ENCODE results near the gene C17orf58. TPM values are rescaled to one million over a fixed set of nuclear protein-coding genes. Genes with fewer than 3 reads are reported as not detected.
"Not testable (repeated sequence)": the region's sequence is repeated elsewhere in the genome, so short reads cannot be mapped to it uniquely, and the experiment has no call there.

C17orf58 gene
- polyA plus RNA-seq, 1 of the 3 experiments (the other 2 are of a cell fraction), result 21.2 TPM

GRCh38 chr17:68029512-68030215 lies 33.4 kb upstream of the C17orf58 start:
- Histone ChIP-seq H3K9me3 (no peaks in the 10 kb centered on the region), H2AFZ (ENCODE audit: low read depth) (no peak overlapping the region), H3K4me1 (ENCODE audit: control insufficient read depth in 1 of 2, insufficient read depth in 2 of 2, low read depth in 1 of 2, low read length in 1 of 2) (peaks cover under 1 to 5% of the 10 kb centered on the region in 2 experiments; a peak in 3 of 4 replicates), H3K4me2 (no peak overlapping the region), H3K9me2 (no peaks in the 10 kb centered on the region), H3K27ac (ENCODE audit: low read depth in 2 of 2, low read length in 1 of 2) (no peak overlapping the region), H3K4me3 (ENCODE audit: low read depth in 2 of 2, low read length in 1 of 2) (no peak overlapping the region), H3K36me3 (replicated peaks in 1 of 2; ENCODE audit: control insufficient read depth in 1 of 2, insufficient read depth in 2 of 2, low read length in 1 of 2) (no peaks in the 10 kb centered on the region), H3F3A (replicated peaks; ENCODE audit: insufficient read depth) (no peaks in the 10 kb centered on the region), H4K20me1 (ENCODE audit: insufficient read depth) (no peaks in the 10 kb centered on the region), H3K27me3 (ENCODE audit: insufficient read depth) (no peaks in the 10 kb centered on the region), H3K79me2 (ENCODE audit: insufficient read depth) (no peaks in the 10 kb centered on the region), H3K9ac (no peak overlapping the region)
- ChIA-PET POLR2A (no interaction called here), CTCF (interaction anchor here (0.7 to 1.3 kb wide), 3 partner anchors 18 to 229 kb away, joined by 3 to 4 read pairs (median 3); no protein-coding TSS in a partner anchor)
- 66% methylated on average over 8 of the region's 8 CpGs for WGBS (ENCODE audit: low lambda C conversion rate)
- no peak for TF ChIP-seq REST (IDR thresholded peaks at IDR 0.05; ENCODE audit: low read depth, low read length)
- TF ChIP-seq FOXJ3 (CRISPR knock-in tag; IDR thresholded peaks at IDR 0.05), result no peak
- TF ChIP-seq NRF1 (IDR thresholded peaks at IDR 0.05; ENCODE audit: low read depth, low read length), result no peak
- no peak for TF ChIP-seq FOSL2 (IDR thresholded peaks at IDR 0.05; ENCODE audit: borderline replicate concordance, low read depth)
- no peak for TF ChIP-seq JUND (IDR thresholded peaks at IDR 0.05)
- no peak for TF ChIP-seq GATA2 (CRISPR knock-in tag; IDR thresholded peaks at IDR 0.05)
- TF ChIP-seq CTCF (IDR thresholded peaks at IDR 0.05), result no peak
- TF ChIP-seq TAF1 (IDR thresholded peaks at IDR 0.05; ENCODE audit: borderline replicate concordance, low read depth, low read length), result no peak
- TF ChIP-seq, protein P1, sequence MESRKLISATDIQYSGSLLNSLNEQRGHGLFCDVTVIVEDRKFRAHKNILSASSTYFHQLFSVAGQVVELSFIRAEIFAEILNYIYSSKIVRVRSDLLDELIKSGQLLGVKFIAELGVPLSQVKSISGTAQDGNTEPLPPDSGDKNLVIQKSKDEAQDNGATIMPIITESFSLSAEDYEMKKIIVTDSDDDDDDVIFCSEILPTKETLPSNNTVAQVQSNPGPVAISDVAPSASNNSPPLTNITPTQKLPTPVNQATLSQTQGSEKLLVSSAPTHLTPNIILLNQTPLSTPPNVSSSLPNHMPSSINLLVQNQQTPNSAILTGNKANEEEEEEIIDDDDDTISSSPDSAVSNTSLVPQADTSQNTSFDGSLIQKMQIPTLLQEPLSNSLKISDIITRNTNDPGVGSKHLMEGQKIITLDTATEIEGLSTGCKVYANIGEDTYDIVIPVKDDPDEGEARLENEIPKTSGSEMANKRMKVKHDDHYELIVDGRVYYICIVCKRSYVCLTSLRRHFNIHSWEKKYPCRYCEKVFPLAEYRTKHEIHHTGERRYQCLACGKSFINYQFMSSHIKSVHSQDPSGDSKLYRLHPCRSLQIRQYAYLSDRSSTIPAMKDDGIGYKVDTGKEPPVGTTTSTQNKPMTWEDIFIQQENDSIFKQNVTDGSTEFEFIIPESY (IDR thresholded peaks at IDR 0.05; ENCODE audit: borderline replicate concordance, low read depth), result no peak
- TF ChIP-seq POLR2AphosphoS5 (IDR thresholded peaks at IDR 0.05; ENCODE audit: low read depth, low read length), result no peak
- no peak for TF ChIP-seq EZH2phosphoT487 (IDR thresholded peaks at IDR 0.05; ENCODE audit: borderline replicate concordance, low read depth)
- TF ChIP-seq GABPA (IDR thresholded peaks at IDR 0.05; ENCODE audit: low read depth), result no peak
- no peak for TF ChIP-seq RAD21 (IDR thresholded peaks at IDR 0.05; ENCODE audit: low read length)
- no peak for DNase-seq

DNA sequence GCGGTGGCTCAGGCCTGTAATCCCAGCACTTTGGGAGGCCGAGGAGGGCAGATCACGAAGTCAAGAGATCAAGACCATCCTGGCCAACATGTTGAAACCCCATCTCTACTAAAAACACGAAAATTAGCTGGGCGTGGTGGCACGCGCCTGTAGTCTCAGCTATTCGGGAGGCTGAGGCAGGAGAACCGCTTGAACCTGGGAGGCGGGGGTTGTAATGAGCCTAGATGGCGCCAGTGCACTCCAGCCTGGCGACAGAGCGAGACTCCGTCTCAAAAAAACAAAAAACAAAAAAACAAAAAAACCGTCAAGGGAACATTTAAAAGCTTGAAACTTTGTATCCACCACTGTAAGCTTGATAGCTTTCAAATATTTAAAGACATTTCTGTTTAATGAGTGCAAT lies 26.3 kb upstream of the C17orf58 start:
- not testable (repeated sequence) for DNase-seq; H3K4me3 ChIP-seq (ENCODE audit: low read depth in 2 of 2, low read length in 1 of 2); H3K9me3 ChIP-seq; H3K9me2 ChIP-seq; H4K20me1 ChIP-seq (ENCODE audit: insufficient read depth); H3K4me2 ChIP-seq; H3F3A ChIP-seq (replicated peaks; ENCODE audit: insufficient read depth); H3K27ac ChIP-seq (ENCODE audit: low read depth in 2 of 2, low read length in 1 of 2); H3K79me2 ChIP-seq (ENCODE audit: insufficient read depth); H3K36me3 ChIP-seq (replicated peaks in 1 of 2; ENCODE audit: control insufficient read depth in 1 of 2, insufficient read depth in 2 of 2, low read length in 1 of 2); H2AFZ ChIP-seq (ENCODE audit: low read depth); H3K27me3 ChIP-seq (ENCODE audit: insufficient read depth); H3K9ac ChIP-seq; H3K4me1 ChIP-seq (ENCODE audit: control insufficient read depth in 1 of 2, insufficient read depth in 2 of 2, low read depth in 1 of 2, low read length in 1 of 2)
- 94% methylated on average over 15 of the region's 15 CpGs for WGBS (ENCODE audit: low lambda C conversion rate)
- ChIA-PET CTCF (interaction anchor here (1.2 to 1.5 kb wide), 3 partner anchors 27 to 150 kb away, joined by 3 read pairs; no protein-coding TSS in a partner anchor), POLR2A (interaction anchor here (1.3 kb wide), 1 partner anchor 183 kb away, joined by 3 read pairs; no protein-coding TSS in a partner anchor)
